ENCODE results near the gene CIAO3. TPM values are rescaled to one million over a fixed set of nuclear protein-coding genes. Genes with fewer than 3 reads are reported as not detected.
"Not testable (repeated sequence)": the region's sequence is repeated elsewhere in the genome, so short reads cannot be mapped to it uniquely, and the experiment has no call there.

CIAO3 gene
- total RNA-seq, 2 experiments from 2014 or later, result 31.8 to 32.2 TPM

DNA sequence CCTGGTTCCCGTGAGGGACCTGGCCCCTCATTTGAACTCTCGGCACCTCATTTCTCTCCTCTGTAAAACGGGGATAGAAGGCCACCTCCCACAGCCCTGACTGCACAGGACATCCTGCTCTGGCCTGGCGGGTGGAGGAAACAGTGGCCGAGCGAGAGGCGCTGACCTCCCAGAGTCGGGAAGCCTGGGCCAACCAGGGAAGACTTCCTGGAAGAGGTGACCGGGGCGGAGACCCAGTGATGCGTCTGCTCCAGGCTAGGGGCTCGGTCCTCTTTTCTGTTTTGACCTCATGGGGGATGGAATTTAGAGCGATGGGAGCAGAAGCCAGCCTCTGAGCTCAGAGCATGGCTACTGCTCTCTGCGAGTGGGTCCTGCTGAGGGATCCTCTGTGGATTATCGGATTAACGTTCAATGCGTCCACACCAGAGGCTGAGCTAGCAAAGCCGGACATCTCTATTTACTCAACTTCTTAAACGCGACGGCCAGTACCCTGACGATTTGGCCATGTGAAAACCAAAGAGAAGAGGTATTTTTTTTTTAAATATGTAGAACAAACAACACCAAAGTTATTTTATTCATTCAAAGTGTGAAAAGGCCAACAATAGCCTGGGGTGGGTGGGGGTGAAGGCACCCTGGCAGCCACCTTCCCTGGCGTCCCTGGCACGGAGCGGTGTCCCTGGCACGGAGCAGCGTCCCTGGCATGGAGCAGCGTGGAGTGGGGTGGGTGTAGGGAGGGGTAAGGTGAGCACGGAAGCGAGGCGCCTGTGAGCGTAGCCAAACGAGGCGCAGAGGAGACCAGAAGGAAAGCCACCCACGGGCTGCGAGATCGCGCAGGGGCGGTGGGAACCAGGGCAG is 10.6 kb upstream of the CIAO3 start:
- H3K4me3 Mint-ChIP-seq, result no peak overlapping the region
- POLR2A ChIA-PET, result no interaction called here

DNA sequence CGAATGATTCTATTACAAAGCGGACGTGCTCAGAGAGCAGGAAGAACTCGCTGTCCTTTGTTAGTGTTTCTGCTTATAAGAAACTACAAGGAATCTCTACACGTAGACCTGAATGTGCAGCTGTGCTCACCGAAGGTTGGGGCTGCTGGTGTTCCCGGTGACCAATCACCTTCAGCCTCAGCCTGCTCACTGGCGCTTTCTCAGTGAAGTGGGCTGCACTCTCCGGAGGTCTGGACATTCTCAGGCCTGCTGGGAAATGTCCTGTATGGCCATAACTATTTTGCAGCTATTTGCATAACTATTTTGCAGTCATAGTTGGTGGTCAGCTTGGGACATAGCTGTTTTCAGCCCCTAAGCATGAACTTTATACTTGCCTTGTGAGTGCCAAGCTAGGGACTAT is 9.7 kb upstream of the CIAO3 start:
- no peaks in the 10 kb centered on the region for H3K27me3 Mint-ChIP-seq
- H3K4me3 Mint-ChIP-seq, result no peak overlapping the region
- no peaks in the 10 kb centered on the region for H3K9me3 Mint-ChIP-seq
- DNase-seq, result no peak
- H3K27ac Mint-ChIP-seq, result no peak overlapping the region
- POLR2A ChIA-PET, result no interaction called here
- H3K4me1 Mint-ChIP-seq (ENCODE audit: low read depth), result no peaks in the 10 kb centered on the region
- CTCF ChIA-PET, result interaction anchor here (1.4 kb wide), 1 partner anchor 35 kb away, joined by 3 read pairs; no protein-coding TSS in a partner anchor
- intact Hi-C loops (cut with micrococcal nuclease), result no loop called here
- no peaks in the 10 kb centered on the region for H3K36me3 Mint-ChIP-seq

More for the DNA sequence above, 10.6 kb upstream of the CIAO3 start:
- H3K27me3 Mint-ChIP-seq, result peaks cover 6% of the 10 kb centered on the region
- CTCF ChIA-PET, result interaction anchor here (1.4 kb wide), 1 partner anchor 34 kb away, joined by 3 read pairs; no protein-coding TSS in a partner anchor
- intact Hi-C loops (cut with micrococcal nuclease), result no loop called here
- peaks cover 2% of the 10 kb centered on the region for H3K9me3 Mint-ChIP-seq
- no peak overlapping the region for H3K27ac Mint-ChIP-seq
- no peaks in the 10 kb centered on the region for H3K36me3 Mint-ChIP-seq
- no peaks in the 10 kb centered on the region for H3K4me1 Mint-ChIP-seq (ENCODE audit: low read depth)
- no peak for DNase-seq

- Mint-ChIP-seq H3K27ac (no peak overlapping the region), H3K4me1 (ENCODE audit: low read depth) (no peaks in the 10 kb centered on the region), H3K9me3 (no peaks in the 10 kb centered on the region), H3K4me3 (no peak overlapping the region), H3K27me3 (no peaks in the 10 kb centered on the region), H3K36me3 (no peaks in the 10 kb centered on the region)
- intact Hi-C loops (cut with micrococcal nuclease), result no loop called here
- ChIA-PET POLR2A (no interaction called here), CTCF (interaction anchor here (0.7 to 2.3 kb wide), 4 partner anchors 8 to 130 kb away, joined by 3 to 5 read pairs (median 4); partner anchors contain the start of genes CIAO3 and METRN)
- DNase-seq, result no peak
These were observed 8.2 kb upstream of the CIAO3 start for GRCh38 chr16:749010-749409.

DNA sequence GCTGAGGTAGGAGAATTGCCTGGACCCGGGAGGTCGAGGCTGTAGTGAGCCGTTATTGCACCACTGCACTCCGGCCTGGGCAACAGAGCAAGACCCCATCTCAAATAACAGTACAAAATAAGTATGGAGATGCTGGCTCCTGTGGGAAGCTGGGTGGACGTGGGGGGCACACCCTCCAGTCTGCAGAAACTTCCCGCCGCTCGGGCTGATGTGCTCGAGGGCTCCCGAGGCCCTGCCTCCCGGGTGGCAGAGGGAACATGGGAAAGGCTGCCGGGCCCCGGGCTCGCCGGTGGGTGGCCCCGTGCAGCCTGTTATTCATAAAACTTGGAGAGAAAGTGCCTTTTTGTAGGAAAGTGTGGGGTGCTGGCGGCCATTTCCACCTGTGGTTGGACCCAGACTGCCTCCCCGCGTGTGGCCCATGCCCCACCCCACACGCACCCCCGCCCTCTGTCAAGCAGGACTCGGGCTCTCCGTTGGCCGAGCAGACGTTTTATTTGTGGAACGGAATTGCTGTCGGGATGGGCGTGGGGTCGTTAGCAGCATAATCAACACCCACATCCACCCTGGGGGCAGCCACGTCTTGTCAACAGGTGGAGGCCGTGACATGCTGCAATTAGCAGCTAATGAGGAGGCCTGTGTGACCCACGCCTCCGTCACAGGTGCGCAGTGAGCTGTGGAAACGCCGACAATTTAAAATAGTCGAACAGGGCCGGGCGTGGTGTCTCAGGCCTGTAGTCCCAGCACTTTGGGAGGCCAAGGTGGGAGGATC is 7.4 kb upstream of the CIAO3 start:
- Mint-ChIP-seq H3K9me3 (no peaks in the 10 kb centered on the region), H3K27me3 (no peaks in the 10 kb centered on the region), H3K4me3 (no peak overlapping the region), H3K36me3 (no peaks in the 10 kb centered on the region), H3K4me1 (ENCODE audit: low read depth) (no peaks in the 10 kb centered on the region), H3K27ac (no peak overlapping the region)
- DNase-seq, result no peak
- intact Hi-C loops (cut with micrococcal nuclease), result no loop called here
- CTCF ChIA-PET, result interaction anchor here (0.7 to 2.3 kb wide), 2 partner anchors 34 to 131 kb away, joined by 3 to 5 read pairs; partner anchors contain the start of gene METRN
- POLR2A ChIA-PET, result no interaction called here

DNA sequence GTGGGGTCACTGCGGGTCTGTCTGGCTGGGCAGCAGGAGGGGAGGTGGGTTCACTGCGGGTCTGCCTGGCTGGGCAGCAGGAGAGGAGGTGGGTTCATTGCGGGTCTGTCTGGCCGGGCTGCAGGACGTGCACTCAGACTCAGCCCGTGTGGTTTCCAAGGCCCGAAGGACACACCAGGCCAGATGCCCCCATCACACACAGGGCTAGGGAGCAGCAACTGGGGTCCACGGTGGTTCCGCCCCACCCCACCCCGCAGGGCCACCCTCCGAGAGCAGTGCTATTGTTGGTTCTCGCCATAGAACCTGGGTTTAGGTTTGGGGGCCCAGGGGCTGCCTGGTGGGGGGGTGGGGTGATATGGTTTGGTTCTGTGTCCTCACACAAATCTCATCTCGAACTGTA is 5.8 kb upstream of the CIAO3 start:
- no peaks in the 10 kb centered on the region for H3K27me3 Mint-ChIP-seq
- POLR2A ChIA-PET, result no interaction called here
- no peak for DNase-seq
- CTCF ChIA-PET, result no interaction called here
- H3K36me3 Mint-ChIP-seq, result no peaks in the 10 kb centered on the region
- H3K9me3 Mint-ChIP-seq, result no peaks in the 10 kb centered on the region
- intact Hi-C loops (cut with micrococcal nuclease), result no loop called here
- H3K4me1 Mint-ChIP-seq (ENCODE audit: low read depth), result no peaks in the 10 kb centered on the region
- no peak overlapping the region for H3K4me3 Mint-ChIP-seq
- H3K27ac Mint-ChIP-seq, result no peak overlapping the region

GRCh38 chr16:745739-746138 is 4.9 kb upstream of the CIAO3 start:
- Mint-ChIP-seq H3K9me3 (no peaks in the 10 kb centered on the region), H3K27me3 (no peaks in the 10 kb centered on the region), H3K27ac (no peak overlapping the region), H3K4me3 (no peak overlapping the region), H3K36me3 (no peaks in the 10 kb centered on the region), H3K4me1 (ENCODE audit: low read depth) (peaks cover 3% of the 10 kb centered on the region)
- ChIA-PET POLR2A (no interaction called here), CTCF (interaction anchor here (1.1 kb wide), 1 partner anchor 40 kb away, joined by 3 read pairs; no protein-coding TSS in a partner anchor)
- intact Hi-C loops (cut with micrococcal nuclease), result no loop called here
- DNase-seq, result no peak

DNA sequence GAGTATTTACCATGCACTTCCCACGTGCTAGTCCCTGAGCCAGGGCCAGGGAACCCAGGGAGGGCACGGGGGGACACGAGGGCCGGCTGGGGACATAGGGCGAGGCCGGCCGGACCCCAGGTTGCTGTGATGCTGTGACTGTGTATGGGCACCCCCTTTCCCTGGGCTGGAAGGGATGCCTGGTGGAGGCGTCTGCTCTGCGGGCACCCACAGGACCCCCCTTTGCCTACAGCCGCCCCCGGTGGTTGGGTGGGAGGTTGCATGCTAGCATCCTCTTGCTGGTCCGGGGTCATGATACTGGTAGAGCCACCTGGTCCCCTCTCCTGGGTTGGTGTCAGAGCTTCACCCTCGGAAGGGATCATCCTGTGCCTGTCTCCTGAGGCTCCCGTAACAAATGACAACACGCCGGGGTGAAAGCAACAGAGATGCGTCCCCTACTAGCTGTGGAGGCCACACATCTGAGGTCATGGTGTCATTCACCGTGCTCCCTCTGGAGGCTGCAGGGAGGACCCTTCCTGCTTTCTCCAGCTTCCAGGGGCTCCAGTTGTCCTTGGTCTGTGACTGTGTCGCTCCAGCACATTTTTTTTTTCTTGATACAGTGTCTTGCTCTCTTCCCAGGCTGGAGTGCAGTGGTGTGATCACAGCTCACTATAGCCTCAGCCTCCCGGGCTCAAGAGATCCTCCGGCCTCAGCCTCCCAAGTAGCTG is 3.1 kb upstream of the CIAO3 start:
- Mint-ChIP-seq H3K36me3 (no peaks in the 10 kb centered on the region), H3K27ac (no peak overlapping the region), H3K27me3 (no peaks in the 10 kb centered on the region), H3K4me1 (ENCODE audit: low read depth) (peaks cover 12% of the 10 kb centered on the region), H3K9me3 (no peaks in the 10 kb centered on the region), H3K4me3 (no peak overlapping the region)
- CTCF ChIA-PET, result interaction anchor here (1.2 to 1.6 kb wide), 3 partner anchors 32 to 359 kb away, joined by 3 to 4 read pairs (median 3); no protein-coding TSS in a partner anchor
- intact Hi-C loops (cut with micrococcal nuclease), result no loop called here
- POLR2A ChIA-PET, result no interaction called here
- no peak for DNase-seq

DNA sequence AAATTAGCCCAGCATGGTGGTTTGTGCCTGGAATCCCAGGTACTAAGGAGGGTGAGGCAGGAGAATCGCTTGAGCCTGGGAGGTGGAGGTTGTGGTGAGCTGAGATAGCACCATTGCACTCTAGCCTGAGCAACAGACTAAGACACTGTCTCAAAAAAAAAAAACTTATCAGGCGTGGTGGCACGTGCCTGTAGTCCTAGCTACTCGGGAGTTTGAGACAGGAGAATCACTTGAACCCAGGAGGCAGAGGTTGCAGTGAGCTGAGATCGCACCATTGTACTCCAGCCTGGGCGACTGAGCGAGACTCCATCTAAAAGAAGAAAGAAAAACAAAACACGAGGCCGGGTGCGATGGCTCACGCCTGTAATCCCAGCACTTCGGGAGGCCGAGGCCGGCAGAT is 2.1 kb upstream of the CIAO3 start:
- H3K36me3 Mint-ChIP-seq; intact Hi-C loops (cut with micrococcal nuclease); H3K27me3 Mint-ChIP-seq; DNase-seq; H3K4me3 Mint-ChIP-seq; H3K9me3 Mint-ChIP-seq; H3K27ac Mint-ChIP-seq: not testable (repeated sequence)
- CTCF ChIA-PET, result interaction anchor here (0.6 to 3.0 kb wide), 5 partner anchors 22 to 1095 kb away, joined by 3 to 21 read pairs (median 4); partner anchors contain the start of gene ANTKMT
- POLR2A ChIA-PET, result interaction anchor here (0.7 kb wide), 1 partner anchor 16 kb away, joined by 3 read pairs; the partner anchor contains the start of gene CCDC78
- H3K4me1 Mint-ChIP-seq (ENCODE audit: low read depth), result peaks cover 12% of the 10 kb centered on the region

- ChIA-PET CTCF (interaction anchor here (0.9 to 3.0 kb wide), 7 partner anchors 16 to 43 kb away, joined by 3 to 21 read pairs (median 5); partner anchors contain the start of genes ANTKMT, CCDC78 and HAGHL), POLR2A (interaction anchor here (0.7 to 3.6 kb wide), 2 partner anchors 16 to 21 kb away, joined by 3 to 14 read pairs; partner anchors contain the start of genes ANTKMT and CCDC78)
- no peak for DNase-seq
- no peak overlapping the region for H3K27ac Mint-ChIP-seq
- intact Hi-C loops (cut with micrococcal nuclease), result loop anchor here (2.0 kb wide), 1 partner anchor 43 kb away; no protein-coding TSS in a partner anchor
- peak overlapping the region; percentile 69 for H3K4me3 Mint-ChIP-seq
- peaks cover 8% of the 10 kb centered on the region for H3K36me3 Mint-ChIP-seq
- H3K4me1 Mint-ChIP-seq (ENCODE audit: low read depth), result peaks cover 16% of the 10 kb centered on the region
- H3K27me3 Mint-ChIP-seq, result no peaks in the 10 kb centered on the region
- no peaks in the 10 kb centered on the region for H3K9me3 Mint-ChIP-seq
These were observed 1.3 kb upstream of the CIAO3 start for GRCh38 chr16:741986-742629.

GRCh38 chr16:740459-740763 is 386 bp downstream of the CIAO3 start:
- intact Hi-C loops (cut with micrococcal nuclease), result loop anchor here (1.0 to 2.0 kb wide), 2 partner anchors 24 to 44 kb away; no protein-coding TSS in a partner anchor
- POLR2A ChIA-PET, result interaction anchor here (1.8 to 3.6 kb wide), 2 partner anchors 12 to 19 kb away, joined by 8 to 14 read pairs; partner anchors contain the start of gene ANTKMT
- H3K4me1 Mint-ChIP-seq (ENCODE audit: low read depth), result peaks cover 28% of the 10 kb centered on the region
- DNase-seq, result no peak
- CTCF ChIA-PET, result interaction anchor here (0.7 to 3.0 kb wide), 10 partner anchors 9 to 265 kb away, joined by 3 to 21 read pairs (median 4); partner anchors contain the start of genes ANTKMT, CCDC78, HAGHL and METRN
- peak overlapping the region; percentile 82 for H3K4me3 Mint-ChIP-seq
- H3K36me3 Mint-ChIP-seq, result peaks cover 19% of the 10 kb centered on the region
- no peaks in the 10 kb centered on the region for H3K27me3 Mint-ChIP-seq
- H3K27ac Mint-ChIP-seq, result no peak overlapping the region
- no peaks in the 10 kb centered on the region for H3K9me3 Mint-ChIP-seq

All from activated CD4-positive, alpha-beta memory T cell treated with anti-CD3 and anti-CD28 coated beads for 36 hours (primary cell).